Ovary (tissue), 3 donors: ENCODE results near the gene MPPED2.

Source experiments
- CTCF ChIP-seq, 3 donors: fragments of 450-650 bp in 2 of 3; fragments of 200-600 bp in 1 of 3; IDR thresholded peaks; one replicate each; pipeline versions ENCODE4 v1.5.1 to v1.8.0; 2016 to 2022; ENCODE audit warnings: antibody characterized with exemption in 3 of 3, mild to moderate bottlenecking in 1 of 3
- POLR2A ChIP-seq: fragments of 450-650 bp; IDR thresholded peaks from one replicate; pipeline ENCODE4 v1.6.1; 2017; ENCODE audit warnings: antibody characterized with exemption, mild to moderate bottlenecking, moderate library complexity
- donor health status: DM: no; HTN: no; CAD: no.

- no peak for TF ChIP-seq CTCF (IDR thresholded peaks at IDR 0.05)
- no peak for TF ChIP-seq POLR2A
Observed at GRCh38 chr11:30510750-30511149, 75.4 kb downstream of the MPPED2 start.
